SK-N-SH (cell line): ENCODE measurements around the gene HMGXB4. TPM values are rescaled to one million over a fixed set of nuclear protein-coding genes. Genes with fewer than 3 reads are reported as not detected.
A peak's percentile ranks its signal among the peaks of the same experiment; 100 is the strongest.

ENCODE experiments used
- CTCF ChIA-PET: fragments of 300-600, 350-600 bp; formaldehyde crosslinking; extraction: SDS; loops from one replicate; lab custom pipeline; 2021; lab: Yijun Ruan, JAX
- POLR2A ChIA-PET: fragments of 350-600 bp; sonication (Branson Sonifier 250); formaldehyde crosslinking; extraction: SDS; loops from one replicate; lab custom pipeline; 2020; ENCODE audit warnings: antibody characterized with exemption, inconsistent platforms; lab: Yijun Ruan, JAX
- DNase-seq: peaks from one replicate; pipeline ENCODE4 v3.0.0; 2012
- H2AFZ ChIP-seq: fragments of 200-600 bp; sonication (generic); 2 replicates; pipeline ENCODE4 v1.8.1; 2016; ENCODE audit warnings: antibody characterized with exemption, mild to moderate bottlenecking, low read depth
- H3F3A ChIP-seq: fragments of 200-600 bp; sonication (generic); replicated peaks from 2 replicates; pipeline ENCODE3; 2016; ENCODE audit warnings: antibody characterized with exemption, mild to moderate bottlenecking; ENCODE audit not compliant: insufficient read depth
- H3K27ac ChIP-seq, 2 experiments: fragments of 200-500 bp in 1 of 2; fragments of 200-600 bp in 1 of 2; sonication (Bioruptor generic) in 1 of 2; sonication (generic), shearing (Covaris generic) in 1 of 2; 2 replicates each; pipeline versions ENCODE4 v1.5.1 to v1.6.1; 2014 to 2016; ENCODE audit warnings: low read depth in 2 of 2, inconsistent platforms in 1 of 2, low read length in 1 of 2, mild to moderate bottlenecking in 1 of 2, mixed read lengths in 1 of 2
- H3K27me3 ChIP-seq: fragments of 200-600 bp; sonication (generic), shearing (Covaris generic); 2 replicates; pipeline ENCODE4 v1.6.1; 2016; ENCODE audit warnings: mixed run types; ENCODE audit not compliant: insufficient read depth
- H3K36me3 ChIP-seq, 2 experiments: fragments of 200-500 bp in 1 of 2; fragments of 200-600 bp in 1 of 2; sonication (Bioruptor generic) in 1 of 2; sonication (generic) in 1 of 2; replicated peaks in 1 of 2; 2 replicates each; pipeline versions ENCODE3 to v1.5.1; 2014 to 2016; ENCODE audit warnings: low read length in 1 of 2, mild to moderate bottlenecking in 1 of 2; ENCODE audit not compliant: insufficient read depth in 2 of 2, control insufficient read depth in 1 of 2
- H3K4me1 ChIP-seq, 2 experiments: fragments of 200-500 bp in 1 of 2; fragments of 200-600 bp in 1 of 2; sonication (Bioruptor generic) in 1 of 2; sonication (generic), shearing (Covaris generic) in 1 of 2; 2 replicates each; pipeline versions ENCODE4 v1.5.1 to v1.6.1; 2014 to 2016; ENCODE audit warnings: low read depth in 1 of 2, low read length in 1 of 2, mixed run types in 1 of 2; ENCODE audit not compliant: insufficient read depth in 2 of 2, control insufficient read depth in 1 of 2
- H3K4me2 ChIP-seq: fragments of 200-600 bp; sonication (generic), shearing (Covaris generic); 2 replicates; pipeline ENCODE4 v1.6.1; 2017; ENCODE audit warnings: mixed run types
- H3K4me3 ChIP-seq, 2 experiments: fragments of 200-500 bp in 1 of 2; fragments of 200-600 bp in 1 of 2; sonication (Bioruptor generic) in 1 of 2; sonication (generic), shearing (Covaris generic) in 1 of 2; 2 replicates each; pipeline versions ENCODE4 v1.5.1 to v1.8.1; 2014 to 2016; ENCODE audit warnings: low read depth in 2 of 2, inconsistent platforms in 1 of 2, low read length in 1 of 2, mild to moderate bottlenecking in 1 of 2, mixed read lengths in 1 of 2, moderate library complexity in 1 of 2
- H3K79me2 ChIP-seq: fragments of 200-600 bp; sonication (generic); 2 replicates; pipeline ENCODE4 v1.8.1; 2017; ENCODE audit warnings: mild to moderate bottlenecking; ENCODE audit not compliant: insufficient read depth
- H3K9ac ChIP-seq: fragments of 200-600 bp; sonication (generic); 2 replicates; pipeline ENCODE4 v1.6.1; 2017; ENCODE audit warnings: mixed run types
- H3K9me2 ChIP-seq: fragments of 200-600 bp; sonication (generic); 2 replicates; pipeline ENCODE4 v1.6.1; 2017; ENCODE audit warnings: mixed run types
- H3K9me3 ChIP-seq: fragments of 200-600 bp; sonication (generic); 2 replicates; pipeline ENCODE4 v1.6.1; 2017; ENCODE audit warnings: mixed run types, mild to moderate bottlenecking, moderate library complexity
- H4K20me1 ChIP-seq: fragments of 200-600 bp; sonication (generic); 2 replicates; pipeline ENCODE4 v1.6.1; 2017; ENCODE audit warnings: mild to moderate bottlenecking, mixed run types; ENCODE audit not compliant: insufficient read depth
- CHD2 ChIP-seq: fragments of 150-350 bp; IDR thresholded peaks from 2 replicates; pipeline ENCODE4 v1.6.1; 2018; ENCODE audit warnings: low read length; ENCODE audit not compliant: partially characterized antibody
- CTCF ChIP-seq: fragments of 200-600 bp; sonication (generic); IDR thresholded peaks from 2 replicates; pipeline ENCODE4 v1.6.1; 2017; ENCODE audit warnings: antibody characterized with exemption, mild to moderate bottlenecking, moderate library complexity
- ELF1 ChIP-seq: IDR thresholded peaks from 2 replicates; pipeline ENCODE4 v1.4.0; 2012
- EP300 ChIP-seq, 2 experiments: IDR thresholded peaks; 2 replicates each; pipeline versions ENCODE4 v1.4.0 to v1.6.1; 2012; ENCODE audit warnings: borderline replicate concordance in 1 of 2, low read depth in 1 of 2, low read length in 1 of 2
- EZH2phosphoT487 ChIP-seq: fragments of 200-600 bp; sonication (generic); IDR thresholded peaks from 2 replicates; pipeline ENCODE4 v1.6.1; 2017; ENCODE audit warnings: low read depth, mixed run types, mild to moderate bottlenecking, antibody characterized with exemption, moderate library complexity, borderline replicate concordance
- FOXJ3 ChIP-seq: sonication (generic); formaldehyde crosslinking; IDR thresholded peaks from 2 replicates; pipeline ENCODE4 v1.5.1; 2020; ENCODE audit warnings: mild to moderate bottlenecking, missing genetic modification reagents
- FOXM1 ChIP-seq: IDR thresholded peaks from 2 replicates; pipeline ENCODE4 v1.4.0; 2012; ENCODE audit warnings: low read depth, mild to moderate bottlenecking
- GABPA ChIP-seq: IDR thresholded peaks from 2 replicates; pipeline ENCODE4 v1.4.0; 2012; ENCODE audit warnings: low read depth, mild to moderate bottlenecking
- MEF2A ChIP-seq: IDR thresholded peaks from 2 replicates; pipeline ENCODE4 v1.4.0; 2012; ENCODE audit warnings: low read depth, borderline replicate concordance
- NFIC ChIP-seq: IDR thresholded peaks from 2 replicates; pipeline ENCODE4 v1.4.0; 2012; ENCODE audit warnings: borderline replicate concordance
- NRF1 ChIP-seq: IDR thresholded peaks from 2 replicates; pipeline ENCODE4 v1.6.1; 2012; ENCODE audit warnings: low read depth, mild to moderate bottlenecking, low read length
- RCOR1 ChIP-seq: fragments of 150-350 bp; IDR thresholded peaks from 2 replicates; pipeline ENCODE4 v1.6.1; 2017; ENCODE audit warnings: antibody characterized with exemption, low read length
- RXRA ChIP-seq: IDR thresholded peaks from 2 replicates; pipeline ENCODE4 v1.4.0; 2012; ENCODE audit warnings: low read depth, mild to moderate bottlenecking, borderline replicate concordance
- TAF1 ChIP-seq: IDR thresholded peaks from 2 replicates; pipeline ENCODE4 v1.6.1; 2012; ENCODE audit warnings: low read depth, mild to moderate bottlenecking, low read length, moderate library complexity, borderline replicate concordance
- TCF12 ChIP-seq: IDR thresholded peaks from 2 replicates; pipeline ENCODE4 v1.4.0; 2012
- TEAD4 ChIP-seq: IDR thresholded peaks from 2 replicates; pipeline ENCODE4 v1.4.0; 2012; ENCODE audit warnings: mild to moderate bottlenecking, borderline replicate concordance; ENCODE audit not compliant: insufficient read depth
- USF1 ChIP-seq: IDR thresholded peaks from 2 replicates; pipeline ENCODE4 v1.4.0; 2012; ENCODE audit warnings: low read depth, borderline replicate concordance
- WGBS: methylation state at CpG from one replicate; pipeline ENCODE4 v1.1.6; 2017; ENCODE audit warnings: low lambda C conversion rate; 5-methylcytosine and 5-hydroxymethylcytosine counted together
- polyA plus RNA-seq, 3 experiments: library from polyadenylated mRNA; depleted of rRNA; stranded (reverse); fragments of >200 nt; gene quantifications; 2 replicates each; pipeline ENCODE4 v1.2.3, GENCODE V29; 2012
- TF ChIP-seq, protein P1 (sequence below): IDR thresholded peaks from 2 replicates; pipeline ENCODE4 v1.4.0; 2012; ENCODE audit warnings: low read depth
- TF ChIP-seq, protein P2 (sequence below): IDR thresholded peaks from 2 replicates; pipeline ENCODE4; 2012

Gene HMGXB4
- polyA plus RNA-seq, 1 of the 3 experiments (the other 2 are of a cell fraction), result 16.5 TPM

GRCh38 chr22:35330258-35330861 lies 73.1 kb downstream of the HMGXB4 start:
- CTCF ChIA-PET, result interaction anchor here (0.8 to 1.4 kb wide), 2 partner anchors 19 to 21 kb away, joined by 3 read pairs; no protein-coding TSS in a partner anchor
- no peak for TF ChIP-seq FOXJ3 (CRISPR knock-in tag)
- TF ChIP-seq, protein P1, sequence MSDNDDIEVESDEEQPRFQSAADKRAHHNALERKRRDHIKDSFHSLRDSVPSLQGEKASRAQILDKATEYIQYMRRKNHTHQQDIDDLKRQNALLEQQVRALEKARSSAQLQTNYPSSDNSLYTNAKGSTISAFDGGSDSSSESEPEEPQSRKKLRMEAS, result peak; percentile 80
- no peak for TF ChIP-seq EP300 (IDR thresholded peaks at IDR 0.05; ENCODE audit: borderline replicate concordance in 1 of 2, low read depth in 1 of 2, low read length in 1 of 2)
- no peak for TF ChIP-seq TAF1
- TF ChIP-seq FOXM1, result no peak
- no peak for TF ChIP-seq MEF2A
- TF ChIP-seq NFIC, result peak; percentile 45; the same call in 1 of the 2 replicates
- TF ChIP-seq EZH2phosphoT487, result no peak
- TF ChIP-seq USF1, result peak; percentile 79; the same call in 1 of the 2 replicates
- TF ChIP-seq RXRA, result no peak
- no peak for TF ChIP-seq CTCF
- TF ChIP-seq, protein P2, sequence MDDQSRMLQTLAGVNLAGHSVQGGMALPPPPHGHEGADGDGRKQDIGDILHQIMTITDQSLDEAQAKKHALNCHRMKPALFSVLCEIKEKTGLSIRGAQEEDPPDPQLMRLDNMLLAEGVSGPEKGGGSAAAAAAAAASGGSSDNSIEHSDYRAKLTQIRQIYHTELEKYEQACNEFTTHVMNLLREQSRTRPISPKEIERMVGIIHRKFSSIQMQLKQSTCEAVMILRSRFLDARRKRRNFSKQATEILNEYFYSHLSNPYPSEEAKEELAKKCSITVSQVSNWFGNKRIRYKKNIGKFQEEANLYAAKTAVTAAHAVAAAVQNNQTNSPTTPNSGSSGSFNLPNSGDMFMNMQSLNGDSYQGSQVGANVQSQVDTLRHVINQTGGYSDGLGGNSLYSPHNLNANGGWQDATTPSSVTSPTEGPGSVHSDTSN, result peak; percentile 52; the same call in 1 of the 2 replicates
- no peak for TF ChIP-seq RCOR1
- TF ChIP-seq TEAD4, result no peak
- TF ChIP-seq CHD2, result no peak
- TF ChIP-seq TCF12, result peak; percentile 53
- no peak for TF ChIP-seq GABPA
- TF ChIP-seq NRF1, result no peak
- no peak for TF ChIP-seq ELF1
- 78% methylated on average over 14 of the region's 16 CpGs for WGBS
- Histone ChIP-seq H3K27ac (peak overlapping the region in 1 of 2 experiments; percentile 36; a peak in 1 of 4 replicates), H3F3A (peaks cover 6% of the 10 kb centered on the region), H3K27me3 (no peaks in the 10 kb centered on the region), H3K36me3 (peaks cover 31 to 47% of the 10 kb centered on the region in 2 experiments), H3K79me2 (no peaks in the 10 kb centered on the region), H4K20me1 (no peaks in the 10 kb centered on the region), H3K4me3 (no peak overlapping the region), H3K4me1 (peaks cover 0 to 8% of the 10 kb centered on the region in 2 experiments; a peak in 1 of 4 replicates), H3K4me2 (no peak overlapping the region), H3K9me2 (no peaks in the 10 kb centered on the region), H2AFZ (no peak overlapping the region), H3K9ac (no peak overlapping the region), H3K9me3 (no peaks in the 10 kb centered on the region)
- POLR2A ChIA-PET, result no interaction called here
- DNase-seq, result no peak
